Keratinocyte (primary cell): ENCODE measurements around the gene FRMPD4. TPM values are rescaled to one million over a fixed set of nuclear protein-coding genes. Genes with fewer than 3 reads are reported as not detected.
"Not testable (repeated sequence)": the region's sequence is repeated elsewhere in the genome, so short reads cannot be mapped to it uniquely, and the experiment has no call there.

Experiments used
- DNase-seq: peaks from one replicate; pipeline ENCODE4 v3.0.0-alpha.2; 2011; ENCODE audit warnings: low read depth, missing footprints, low spot score
- FAIRE-seq: peaks from 2 replicates; lab custom pipeline; 2011; peaks lifted over from hg19 to GRCh38; lab: Jason Lieb, UNC
- H2AFZ ChIP-seq: 2 replicates; pipeline ENCODE4 v1.6.0; 2012; ENCODE audit warnings: low read length, control low read depth, inconsistent platforms; ENCODE audit not compliant: control insufficient read depth
- H3K27ac ChIP-seq: 2 replicates; pipeline ENCODE4 v1.5.1; 2011; ENCODE audit warnings: low read length; ENCODE audit not compliant: control insufficient read depth, insufficient read depth
- H3K27me3 ChIP-seq: 3 replicates; pipeline ENCODE4 v1.6.0; 2011; ENCODE audit warnings: low read length; ENCODE audit not compliant: control insufficient read depth, insufficient read depth; ENCODE audit errors: extremely low read depth
- H3K36me3 ChIP-seq, 2 experiments: 2 replicates in 1 of 2; 3 replicates in 1 of 2; pipeline ENCODE4 v1.5.1; 2011; ENCODE audit warnings: low read length in 2 of 2, mild to moderate bottlenecking in 1 of 2; ENCODE audit not compliant: control insufficient read depth in 2 of 2, insufficient read depth in 2 of 2; ENCODE audit errors: extremely low read depth in 1 of 2
- H3K4me1 ChIP-seq: 3 replicates; pipeline ENCODE4 v1.5.1; 2011; ENCODE audit warnings: low read length; ENCODE audit not compliant: control insufficient read depth, insufficient read depth; ENCODE audit errors: extremely low read depth
- H3K4me2 ChIP-seq: 3 replicates; pipeline ENCODE4 v1.6.0; 2011; ENCODE audit warnings: low read depth, low read length; ENCODE audit not compliant: control insufficient read depth, insufficient read depth; ENCODE audit errors: extremely low read depth
- H3K4me3 ChIP-seq, 3 experiments: fragments of 200-600 bp in 1 of 3; sonication (generic) in 1 of 3; 2 replicates in 2 of 3; 3 replicates in 1 of 3; pipeline ENCODE4 v1.5.1; 2011 to 2016; ENCODE audit warnings: low read length in 3 of 3, mild to moderate bottlenecking in 3 of 3, control low read depth in 2 of 3, inconsistent platforms in 1 of 3, low read depth in 1 of 3, mixed read lengths in 1 of 3, mixed run types in 1 of 3, moderate library complexity in 1 of 3; ENCODE audit not compliant: control insufficient read depth in 2 of 3, insufficient read depth in 2 of 3; ENCODE audit errors: extremely low read depth in 1 of 3
- H3K79me2 ChIP-seq: 2 replicates; pipeline ENCODE4 v1.6.0; 2012; ENCODE audit warnings: low read length; ENCODE audit not compliant: control insufficient read depth, insufficient read depth
- H3K9ac ChIP-seq: 3 replicates; pipeline ENCODE4 v1.6.0; 2011; ENCODE audit warnings: low read length; ENCODE audit not compliant: control insufficient read depth, insufficient read depth; ENCODE audit errors: extremely low read depth
- H3K9me1 ChIP-seq: 3 replicates; pipeline ENCODE4 v1.6.0; 2011; ENCODE audit warnings: low read length; ENCODE audit not compliant: control insufficient read depth, insufficient read depth; ENCODE audit errors: extremely low read depth
- H3K9me3 ChIP-seq: 2 replicates; pipeline ENCODE4 v1.5.1; 2012; ENCODE audit warnings: low read depth, low read length; ENCODE audit not compliant: control insufficient read depth
- H4K20me1 ChIP-seq: 3 replicates; pipeline ENCODE4 v1.6.0; 2011; ENCODE audit warnings: low read length; ENCODE audit not compliant: control insufficient read depth, insufficient read depth; ENCODE audit errors: extremely low read depth
- CTCF ChIP-seq, 3 experiments: IDR thresholded peaks in 1 of 3; conservative IDR thresholded peaks in 1 of 3; optimal IDR thresholded peaks in 1 of 3; 2 replicates in 2 of 3; 3 replicates in 1 of 3; pipeline versions ENCODE3 to v1.5.1; 2011; ENCODE audit warnings: low read length in 3 of 3, mild to moderate bottlenecking in 3 of 3, moderate library complexity in 2 of 3, control low read depth in 1 of 3, inconsistent platforms in 1 of 3; ENCODE audit not compliant: insufficient read depth in 2 of 3; ENCODE audit errors: extremely low read depth in 1 of 3
- EZH2 ChIP-seq: IDR thresholded peaks from one replicate; pipeline ENCODE4 v1.6.1; 2012; ENCODE audit warnings: inconsistent platforms, mild to moderate bottlenecking, low read length, moderate library complexity
- dilution Hi-C: fragments of 300-500 bp; cut with MboI; formaldehyde crosslinking; loops from one replicate; pipeline ENCODE4 v1.7.0; 2020; ENCODE audit warnings: low sequenced_read_pairs; ENCODE audit not compliant: extremely low pct_ligation_motif_present
- polyA plus RNA-seq, 5 experiments: library from polyadenylated mRNA; depleted of rRNA in 3 of 5; stranded (reverse) in 3 of 5; stranded (forward) in 1 of 5; unstranded in 1 of 5; fragments of >200 nt; gene quantifications; 1 replicate in 1 of 5; 2 replicates in 3 of 5; 3 replicates in 1 of 5; pipeline versions ENCODE4 v1.2.1 to v1.2.3, GENCODE V29; 2011 to 2012; ENCODE audit warnings: missing spikeins in 2 of 5, low read depth in 1 of 5, low replicate concordance in 1 of 5

FRMPD4 gene
- polyA plus RNA-seq, 1 donor (not counting 4 experiments of a cell fraction or from before 2014, with no cell fraction given), result 0.05 TPM

- H3K9me1 ChIP-seq, result no peaks in the 10 kb centered on the region
- no peak overlapping the region for H3K9ac ChIP-seq
- H3K27me3 ChIP-seq, result no peaks in the 10 kb centered on the region
- no peak overlapping the region for H3K4me2 ChIP-seq
- no peak for DNase-seq
- H3K36me3 ChIP-seq, result no peaks in the 10 kb centered on the region
- H2AFZ ChIP-seq, result no peak overlapping the region
- H3K9me3 ChIP-seq, result no peaks in the 10 kb centered on the region
- no peaks in the 10 kb centered on the region for H3K79me2 ChIP-seq
- H3K27ac ChIP-seq, result no peak overlapping the region
- no peak overlapping the region for H3K4me3 ChIP-seq
- no peak for TF ChIP-seq EZH2
- TF ChIP-seq CTCF (optimal IDR thresholded peaks at IDR 0.05 in 1 of 3, IDR thresholded peaks at IDR 0.05 in 1 of 3, conservative IDR thresholded peaks at IDR 0.05 in 1 of 3; ENCODE audit: extremely low read depth in 1 of 3, insufficient read depth in 2 of 3, low read length in 3 of 3), result no peak
- H4K20me1 ChIP-seq, result no peaks in the 10 kb centered on the region
- H3K4me1 ChIP-seq, result no peaks in the 10 kb centered on the region
- no peak for FAIRE-seq
- dilution Hi-C loops, result no loop called here
Observed at GRCh38 chrX:12505127-12505526, 366.9 kb downstream of the FRMPD4 start.

- H2AFZ ChIP-seq, H3K36me3 ChIP-seq, H4K20me1 ChIP-seq, H3K9me3 ChIP-seq, H3K9me1 ChIP-seq, H3K4me1 ChIP-seq, H3K27ac ChIP-seq, H3K27me3 ChIP-seq, H3K4me3 ChIP-seq, DNase-seq, H3K4me2 ChIP-seq, H3K79me2 ChIP-seq, H3K9ac ChIP-seq, FAIRE-seq, dilution Hi-C loops: not testable (repeated sequence)
Observed at GRCh38 chrX:12515384-12515783, 377.1 kb downstream of the FRMPD4 start.

- H3K9ac ChIP-seq, result no peak overlapping the region
- H3K27ac ChIP-seq, result no peak overlapping the region
- no peaks in the 10 kb centered on the region for H3K9me3 ChIP-seq
- no peak overlapping the region for H2AFZ ChIP-seq
- dilution Hi-C loops, result no loop called here
- no peak overlapping the region for H3K4me3 ChIP-seq
- H3K4me1 ChIP-seq, result no peaks in the 10 kb centered on the region
- no peaks in the 10 kb centered on the region for H3K9me1 ChIP-seq
- no peaks in the 10 kb centered on the region for H4K20me1 ChIP-seq
- H3K4me2 ChIP-seq, result no peak overlapping the region
- no peaks in the 10 kb centered on the region for H3K79me2 ChIP-seq
- no peak for TF ChIP-seq CTCF (optimal IDR thresholded peaks at IDR 0.05 in 1 of 3, IDR thresholded peaks at IDR 0.05 in 1 of 3, conservative IDR thresholded peaks at IDR 0.05 in 1 of 3; ENCODE audit: extremely low read depth in 1 of 3, insufficient read depth in 2 of 3, low read length in 3 of 3)
- FAIRE-seq, result no peak
- H3K27me3 ChIP-seq, result no peaks in the 10 kb centered on the region
- DNase-seq, result no peak
- no peaks in the 10 kb centered on the region for H3K36me3 ChIP-seq
Observed at GRCh38 chrX:12526306-12526705, 388.0 kb downstream of the FRMPD4 start.

- H3K9me1 ChIP-seq, FAIRE-seq, H3K9ac ChIP-seq, DNase-seq, H3K27me3 ChIP-seq, H3K4me3 ChIP-seq, H3K4me1 ChIP-seq, H3K79me2 ChIP-seq, H4K20me1 ChIP-seq, H3K9me3 ChIP-seq, dilution Hi-C loops, H3K36me3 ChIP-seq, H2AFZ ChIP-seq, H3K4me2 ChIP-seq, H3K27ac ChIP-seq: not testable (repeated sequence)
Observed at GRCh38 chrX:12538096-12538495, 399.8 kb downstream of the FRMPD4 start.
